Upper lobe of right lung (tissue), 1 donor: ENCODE data around the gene FANCC. TPM values are rescaled to one million over a fixed set of nuclear protein-coding genes. Genes with fewer than 3 reads are reported as not detected.

ENCODE experiments used
- ATAC-seq: fragments of 200-7000 bp; cut with Tn5 transposase; one replicate; pipeline ENCODE4 v1.9.1; 2020; ENCODE audit warnings: mild to moderate bottlenecking, moderate library complexity
- DNase-seq: peaks from one replicate; pipeline ENCODE4 v3.0.0-alpha.2; 2020
- H3K27ac ChIP-seq: fragments of 200-600 bp; one replicate; pipeline ENCODE4 v1.8.0; 2022
- H3K27me3 ChIP-seq: fragments of 200-600 bp; one replicate; pipeline ENCODE4 v1.8.0; 2022; ENCODE audit warnings: mild to moderate bottlenecking
- H3K36me3 ChIP-seq: fragments of 200-600 bp; one replicate; pipeline ENCODE4 v1.8.0; 2022
- H3K4me1 ChIP-seq: fragments of 200-600 bp; one replicate; pipeline ENCODE4 v1.8.0; 2022
- H3K4me3 ChIP-seq: fragments of 200-600 bp; one replicate; pipeline ENCODE4 v1.8.0; 2022; ENCODE audit warnings: mild to moderate bottlenecking
- H3K9me3 ChIP-seq: fragments of 200-600 bp; one replicate; pipeline ENCODE4 v1.8.0; 2022
- intact Hi-C: fragments of 100-400 bp; cut with DNase I; formaldehyde crosslinking; loops from one replicate; pipeline ENCODE4 v1.11.0; 2022
- total RNA-seq: library from RNA; stranded (reverse); fragmentation: NEBNext Ultra II Directional; extraction: Animal tissue kit (Norgen Biotek cat#: 25700); gene quantifications from one replicate; pipeline ENCODE4 v1.2.1, GENCODE V29; 2021
- TF ChIP-seq, protein P1 (sequence below): fragments of 200-600 bp; IDR thresholded peaks from one replicate; pipeline ENCODE4 v1.8.0; 2022; ENCODE audit warnings: antibody characterized with exemption
- donor health status: DM: no; HTN: yes; CAD: no; lungs with severe emphysema.

The FANCC gene
- total RNA-seq, 1 donor from 2014 or later = 13.5 TPM

DNA sequence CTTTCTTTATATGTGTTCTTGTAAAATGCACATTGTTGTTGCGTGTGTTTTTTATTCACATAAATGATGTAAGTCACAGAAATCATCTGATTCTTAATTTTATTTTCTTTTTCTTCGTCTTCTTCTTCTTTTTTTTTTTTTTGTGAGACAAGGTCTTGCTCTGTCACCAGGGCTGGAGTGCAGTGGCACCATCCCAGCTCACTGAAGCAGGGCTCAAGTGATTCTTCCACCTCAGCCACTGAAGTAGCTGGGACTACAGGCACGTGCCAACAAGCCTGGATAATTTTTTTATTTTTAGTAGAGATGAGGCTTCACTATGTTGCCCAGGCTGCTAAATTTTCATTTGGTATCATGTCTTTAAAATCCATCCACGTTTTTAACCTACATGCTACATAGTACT, 28.5 kb upstream of the FANCC start:
- Histone ChIP-seq H3K9me3 (no peaks in the 10 kb centered on the region), H3K4me1 (peaks cover 9% of the 10 kb centered on the region), H3K36me3 (no peaks in the 10 kb centered on the region), H3K27ac (no peak overlapping the region), H3K4me3 (no peak overlapping the region), H3K27me3 (peaks cover 30% of the 10 kb centered on the region)
- intact Hi-C loops = loop anchor here (10.0 kb wide), 1 partner anchor 159 kb away; no protein-coding TSS in a partner anchor
- no peak for ATAC-seq
- no peak for DNase-seq
- TF ChIP-seq, protein P1, sequence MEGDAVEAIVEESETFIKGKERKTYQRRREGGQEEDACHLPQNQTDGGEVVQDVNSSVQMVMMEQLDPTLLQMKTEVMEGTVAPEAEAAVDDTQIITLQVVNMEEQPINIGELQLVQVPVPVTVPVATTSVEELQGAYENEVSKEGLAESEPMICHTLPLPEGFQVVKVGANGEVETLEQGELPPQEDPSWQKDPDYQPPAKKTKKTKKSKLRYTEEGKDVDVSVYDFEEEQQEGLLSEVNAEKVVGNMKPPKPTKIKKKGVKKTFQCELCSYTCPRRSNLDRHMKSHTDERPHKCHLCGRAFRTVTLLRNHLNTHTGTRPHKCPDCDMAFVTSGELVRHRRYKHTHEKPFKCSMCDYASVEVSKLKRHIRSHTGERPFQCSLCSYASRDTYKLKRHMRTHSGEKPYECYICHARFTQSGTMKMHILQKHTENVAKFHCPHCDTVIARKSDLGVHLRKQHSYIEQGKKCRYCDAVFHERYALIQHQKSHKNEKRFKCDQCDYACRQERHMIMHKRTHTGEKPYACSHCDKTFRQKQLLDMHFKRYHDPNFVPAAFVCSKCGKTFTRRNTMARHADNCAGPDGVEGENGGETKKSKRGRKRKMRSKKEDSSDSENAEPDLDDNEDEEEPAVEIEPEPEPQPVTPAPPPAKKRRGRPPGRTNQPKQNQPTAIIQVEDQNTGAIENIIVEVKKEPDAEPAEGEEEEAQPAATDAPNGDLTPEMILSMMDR = no peak

DNA sequence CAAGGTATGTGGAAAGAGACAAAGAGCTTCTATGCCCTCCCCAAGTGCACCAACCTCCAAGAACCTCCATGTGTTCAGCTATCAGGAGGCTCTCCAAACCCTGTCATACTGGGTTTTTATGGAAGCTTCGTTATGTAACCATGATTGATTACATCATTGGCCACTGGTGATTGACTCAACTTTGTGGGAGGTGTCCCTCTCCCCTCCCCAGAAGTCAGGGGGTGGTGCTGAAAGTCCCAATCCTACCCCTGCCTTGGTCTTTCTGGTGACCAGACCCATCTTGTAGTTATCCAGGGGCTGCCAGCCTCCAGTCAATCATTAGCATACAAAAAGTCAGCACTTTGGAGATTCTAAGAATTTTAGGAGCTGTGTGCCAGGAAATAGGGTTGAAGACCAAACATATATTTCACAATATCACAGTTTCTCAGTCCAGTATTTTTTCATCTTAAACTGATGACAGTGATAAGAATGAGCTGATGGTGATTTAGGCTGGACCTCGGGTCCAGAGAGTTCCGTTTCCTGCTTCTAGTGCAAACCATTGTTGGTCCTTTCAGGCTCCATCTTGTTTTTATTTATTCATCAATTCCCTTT, 27.3 kb upstream of the FANCC start:
- ATAC-seq = no peak
- no peaks in the 10 kb centered on the region for H3K36me3 ChIP-seq
- no peak for DNase-seq
- TF ChIP-seq, protein P1 = no peak
- H3K27me3 ChIP-seq = peaks cover 18% of the 10 kb centered on the region
- intact Hi-C loops = loop anchor here (10.0 kb wide), 1 partner anchor 160 kb away; no protein-coding TSS in a partner anchor
- H3K9me3 ChIP-seq = no peaks in the 10 kb centered on the region
- H3K27ac ChIP-seq = no peak overlapping the region
- H3K4me3 ChIP-seq = no peak overlapping the region
- peaks cover 9% of the 10 kb centered on the region for H3K4me1 ChIP-seq

DNA sequence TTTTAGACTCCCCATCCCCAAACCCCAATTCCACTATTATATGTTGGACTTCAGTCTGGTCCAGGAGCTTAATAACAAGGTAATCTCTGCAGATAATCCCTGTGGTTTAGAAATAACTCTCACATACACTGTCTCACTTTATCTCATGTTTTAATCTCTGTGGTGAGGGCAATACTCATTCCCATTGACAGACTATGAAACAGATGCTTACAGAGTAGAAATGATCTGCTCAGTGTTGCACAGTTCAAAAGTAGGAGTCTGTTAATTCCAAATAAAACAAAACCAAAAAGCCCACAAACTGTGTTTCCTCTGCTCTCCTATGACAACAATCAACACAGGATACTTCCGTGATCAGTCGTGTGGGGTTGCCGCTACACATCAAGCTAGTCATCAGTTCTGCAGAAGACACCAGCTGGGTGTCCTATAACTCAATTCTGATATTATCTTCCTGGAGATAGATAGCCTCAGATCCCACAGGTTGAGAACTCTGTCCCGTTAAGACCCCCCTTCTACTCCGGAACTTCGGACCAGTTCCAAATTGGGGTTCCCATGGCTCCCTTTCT, 26.3 kb upstream of the FANCC start:
- H3K9me3 ChIP-seq = no peaks in the 10 kb centered on the region
- DNase-seq (no peak), ATAC-seq (no peak)
- TF ChIP-seq, protein P1 = no peak
- H3K4me3 ChIP-seq = no peak overlapping the region
- intact Hi-C loops = loop anchor here (10.0 kb wide), 1 partner anchor 161 kb away; no protein-coding TSS in a partner anchor
- H3K27me3 ChIP-seq = peaks cover 8% of the 10 kb centered on the region
- H3K27ac ChIP-seq = no peak overlapping the region
- H3K4me1 ChIP-seq = peaks cover under 1% of the 10 kb centered on the region
- H3K36me3 ChIP-seq = no peaks in the 10 kb centered on the region

DNA sequence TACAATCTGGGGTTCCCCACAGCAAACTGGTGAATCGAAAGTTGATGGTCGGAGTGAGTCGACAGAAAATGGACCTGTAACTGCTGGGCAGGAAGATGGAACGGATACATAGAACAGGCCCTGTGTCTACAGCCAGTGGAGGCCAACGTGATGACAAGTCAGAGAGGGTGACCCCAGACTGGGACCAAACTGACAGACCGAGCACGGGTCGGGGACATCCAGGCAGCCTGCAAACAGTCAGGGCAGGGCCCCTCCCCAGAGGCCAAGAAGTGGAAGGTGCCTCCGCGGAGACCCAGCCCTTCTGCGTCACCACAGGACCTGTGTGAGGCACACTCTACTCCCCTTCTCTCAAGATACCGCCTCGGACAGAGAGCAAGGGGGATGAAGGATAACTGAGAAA, 25.1 kb upstream of the FANCC start:
- ATAC-seq (no peak), DNase-seq (no peak)
- TF ChIP-seq, protein P1 = no peak
- no peaks in the 10 kb centered on the region for H3K36me3 ChIP-seq
- H3K27ac ChIP-seq = no peak overlapping the region
- H3K4me1 ChIP-seq = no peaks in the 10 kb centered on the region
- no peaks in the 10 kb centered on the region for H3K9me3 ChIP-seq
- intact Hi-C loops = loop anchor here (10.0 kb wide), 1 partner anchor 162 kb away; no protein-coding TSS in a partner anchor
- no peaks in the 10 kb centered on the region for H3K27me3 ChIP-seq
- no peak overlapping the region for H3K4me3 ChIP-seq

DNA sequence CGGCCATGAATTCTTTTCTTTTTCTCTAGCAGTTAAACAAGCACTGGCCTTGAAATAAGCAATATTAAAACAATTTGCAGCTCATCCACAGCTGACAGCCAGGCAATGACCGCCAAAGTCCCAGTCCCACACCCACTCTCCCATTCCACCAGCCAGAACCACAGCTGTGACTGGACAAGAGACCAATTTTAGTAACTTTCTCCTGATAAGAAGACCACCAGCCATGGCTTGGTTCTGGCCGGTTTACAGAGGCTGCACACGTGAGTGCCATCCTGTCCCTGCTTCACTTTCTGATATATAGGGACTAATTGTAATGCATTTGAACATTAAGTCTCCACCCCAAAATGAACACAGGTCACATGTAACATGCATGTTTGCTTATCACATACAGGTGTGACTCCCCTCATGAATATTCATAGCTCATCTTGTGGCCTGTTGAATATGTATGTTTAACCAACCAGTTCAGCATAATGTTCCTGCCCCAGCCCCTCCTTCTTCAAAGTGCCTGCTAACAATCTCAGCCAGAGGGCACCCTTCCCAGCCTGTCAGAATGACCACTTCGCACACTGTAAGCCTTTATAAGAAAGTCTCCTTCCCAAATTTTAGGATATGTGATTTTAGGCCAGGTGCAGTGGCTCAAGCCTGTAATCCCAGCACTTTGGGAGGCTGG, 23.9 kb upstream of the FANCC start:
- TF ChIP-seq, protein P1 = no peak
- no peaks in the 10 kb centered on the region for H3K27me3 ChIP-seq
- H3K4me3 ChIP-seq = no peak overlapping the region
- intact Hi-C loops = loop anchor here (10.0 kb wide), 1 partner anchor 163 kb away; no protein-coding TSS in a partner anchor
- H3K4me1 ChIP-seq = no peaks in the 10 kb centered on the region
- H3K9me3 ChIP-seq = no peaks in the 10 kb centered on the region
- no peaks in the 10 kb centered on the region for H3K36me3 ChIP-seq
- ATAC-seq (no peak), DNase-seq (no peak)
- H3K27ac ChIP-seq = no peak overlapping the region
